HG03342 (cell line): ENCODE data around the gene WDR33.

Source experiments
- ATAC-seq: cut with Tn5 transposase; IDR thresholded peaks from one replicate; pipeline ENCODE4 v1.9.1; 2021; ENCODE audit warnings: mild to moderate bottlenecking, moderate library complexity; ENCODE audit not compliant: unreplicated experiment

WDR33 gene

GRCh38 chr2:127698553-127699355 is 112.2 kb downstream of the WDR33 start:
- ATAC-seq = no peak

GRCh38 chr2:127697482-127698180 is 113.3 kb downstream of the WDR33 start:
- no peak for ATAC-seq

DNA sequence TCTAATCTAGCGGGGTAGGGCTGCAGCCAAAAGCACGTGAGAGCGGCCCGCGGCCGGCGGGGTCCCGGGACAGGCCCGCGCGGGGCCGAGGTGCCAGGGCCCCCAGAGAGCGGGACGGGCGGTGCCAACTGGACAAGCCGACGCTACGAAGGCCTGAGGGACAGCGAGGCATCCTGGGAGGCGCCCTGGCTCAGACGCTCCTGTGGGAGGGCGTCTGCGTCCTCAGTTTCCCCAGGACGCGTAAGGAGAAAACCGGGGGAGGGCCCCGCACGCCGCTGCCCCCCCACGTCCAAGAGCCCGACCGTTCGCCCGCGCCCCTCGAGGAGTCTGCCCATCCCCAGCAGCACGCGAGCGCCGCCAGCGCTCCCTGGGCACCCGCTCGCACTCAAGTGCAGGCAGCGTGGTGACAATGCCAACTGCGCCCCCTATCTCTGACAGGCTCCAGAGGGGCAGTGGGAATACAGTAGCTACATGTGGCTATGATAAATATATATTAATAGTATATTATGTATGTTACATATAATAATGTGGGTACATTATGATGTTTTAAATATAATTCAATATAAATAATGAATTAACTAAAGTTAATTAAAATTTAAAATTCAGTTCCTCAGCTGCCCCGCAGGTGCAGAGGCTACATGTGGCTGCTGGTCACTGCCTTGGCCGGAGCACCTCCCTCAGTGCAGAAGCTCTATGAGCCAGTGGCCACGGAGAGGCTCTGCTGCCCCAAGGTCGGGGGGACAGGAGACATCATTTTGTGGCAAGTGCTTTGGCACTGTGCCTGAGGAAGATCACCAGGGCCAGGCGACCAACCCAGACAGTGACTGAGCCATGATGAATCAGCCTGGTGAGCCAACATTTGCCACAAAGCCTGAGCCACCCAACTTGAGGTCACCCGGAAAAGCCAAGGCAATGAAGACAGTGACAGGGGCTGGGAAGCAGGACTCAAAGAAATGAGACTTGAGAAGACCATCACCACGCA is 115.2 kb downstream of the WDR33 start:
- ATAC-seq = no peak

DNA sequence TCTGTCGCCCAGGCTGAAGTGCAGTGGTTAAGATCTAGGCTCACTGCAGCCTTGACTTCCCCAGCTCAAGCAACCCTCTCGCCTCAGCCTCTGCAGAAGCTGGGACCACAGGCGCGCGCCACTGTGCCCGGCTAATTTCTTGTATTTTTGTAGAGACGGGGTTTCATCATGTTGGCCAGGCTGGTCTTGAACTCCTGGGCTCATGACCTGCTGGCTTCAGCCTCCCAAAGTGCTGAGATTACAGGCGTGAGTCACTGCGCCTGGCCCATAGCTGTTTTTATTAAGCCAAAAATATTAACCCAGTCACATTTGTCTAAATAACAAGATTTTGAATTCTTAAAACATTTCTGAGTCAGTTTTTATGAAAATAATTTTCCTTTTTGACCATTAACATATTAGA is 116.0 kb downstream of the WDR33 start:
- ATAC-seq = no peak

GRCh38 chr2:127690696-127691095 is 120.3 kb downstream of the WDR33 start:
- ATAC-seq = no peak

DNA sequence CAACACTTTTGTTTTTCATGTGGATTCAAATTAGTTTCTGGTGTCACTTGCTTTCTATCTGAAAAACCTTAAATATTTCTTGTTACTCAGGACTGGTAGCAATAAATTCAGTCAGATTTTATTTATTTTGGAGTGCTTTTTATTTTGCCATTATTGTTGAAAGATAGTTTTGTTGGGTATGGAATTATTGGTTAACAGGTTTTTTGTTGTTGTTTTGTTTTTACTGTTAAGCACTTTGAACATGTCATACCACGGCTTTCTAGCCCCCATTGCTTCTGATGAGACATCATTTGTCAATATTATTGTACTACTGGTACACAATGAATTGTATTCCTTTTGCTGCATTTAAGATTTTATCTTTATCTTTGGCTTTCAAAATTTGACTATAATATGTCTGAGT is 122.6 kb downstream of the WDR33 start:
- no peak for ATAC-seq

DNA sequence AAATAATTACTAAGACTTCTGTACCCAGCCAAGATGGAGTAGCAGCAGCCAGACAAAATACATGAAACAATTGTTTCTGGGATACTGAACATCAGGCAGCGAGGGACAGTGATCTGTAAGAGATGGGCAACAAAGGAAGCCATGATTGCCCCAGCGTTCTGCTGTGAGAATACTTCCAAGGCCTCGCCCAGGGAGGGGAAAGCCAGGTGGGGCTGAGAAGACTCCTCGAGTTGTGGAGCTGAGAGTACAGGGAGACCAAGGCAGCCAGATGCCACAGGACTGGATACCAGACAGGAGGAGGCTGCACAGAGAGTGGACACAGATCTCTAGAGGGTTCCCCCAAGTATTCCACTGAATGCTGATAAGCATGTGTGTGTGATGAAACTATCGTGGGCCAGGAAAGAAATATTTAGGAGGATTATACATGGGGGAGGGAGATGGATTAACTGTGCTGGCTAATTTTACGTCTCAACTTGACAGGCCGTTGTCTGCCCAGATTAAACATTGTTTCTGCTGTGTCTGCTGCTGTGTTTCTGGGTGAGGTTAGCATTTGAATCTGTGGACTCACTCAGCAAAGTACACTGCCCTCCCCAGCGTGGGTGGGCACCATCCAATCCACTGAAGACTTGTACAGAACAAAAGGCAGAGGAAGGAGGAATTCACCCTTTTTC is 125.4 kb downstream of the WDR33 start:
- no peak for ATAC-seq

GRCh38 chr2:127683757-127684156 is 127.2 kb downstream of the WDR33 start:
- ATAC-seq = no peak

DNA sequence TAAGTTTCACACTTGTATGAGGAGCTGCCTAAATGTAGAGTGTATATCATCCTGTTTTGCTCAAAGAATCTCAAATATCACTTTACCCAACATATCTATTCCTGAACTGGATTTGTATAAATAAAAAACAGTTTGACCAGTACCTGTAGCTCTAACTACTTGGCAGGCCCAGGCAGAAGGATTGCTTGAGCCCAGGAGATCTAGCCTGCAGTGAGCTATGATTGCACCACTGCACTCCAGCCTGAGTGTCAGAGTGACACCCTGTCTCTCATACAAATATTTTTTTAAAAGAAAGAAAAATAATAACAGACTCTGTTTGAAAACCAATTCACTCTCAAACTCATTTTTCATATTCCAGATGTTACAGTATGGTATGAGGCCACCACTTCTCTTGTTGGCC is 127.9 kb downstream of the WDR33 start:
- ATAC-seq = no peak

DNA sequence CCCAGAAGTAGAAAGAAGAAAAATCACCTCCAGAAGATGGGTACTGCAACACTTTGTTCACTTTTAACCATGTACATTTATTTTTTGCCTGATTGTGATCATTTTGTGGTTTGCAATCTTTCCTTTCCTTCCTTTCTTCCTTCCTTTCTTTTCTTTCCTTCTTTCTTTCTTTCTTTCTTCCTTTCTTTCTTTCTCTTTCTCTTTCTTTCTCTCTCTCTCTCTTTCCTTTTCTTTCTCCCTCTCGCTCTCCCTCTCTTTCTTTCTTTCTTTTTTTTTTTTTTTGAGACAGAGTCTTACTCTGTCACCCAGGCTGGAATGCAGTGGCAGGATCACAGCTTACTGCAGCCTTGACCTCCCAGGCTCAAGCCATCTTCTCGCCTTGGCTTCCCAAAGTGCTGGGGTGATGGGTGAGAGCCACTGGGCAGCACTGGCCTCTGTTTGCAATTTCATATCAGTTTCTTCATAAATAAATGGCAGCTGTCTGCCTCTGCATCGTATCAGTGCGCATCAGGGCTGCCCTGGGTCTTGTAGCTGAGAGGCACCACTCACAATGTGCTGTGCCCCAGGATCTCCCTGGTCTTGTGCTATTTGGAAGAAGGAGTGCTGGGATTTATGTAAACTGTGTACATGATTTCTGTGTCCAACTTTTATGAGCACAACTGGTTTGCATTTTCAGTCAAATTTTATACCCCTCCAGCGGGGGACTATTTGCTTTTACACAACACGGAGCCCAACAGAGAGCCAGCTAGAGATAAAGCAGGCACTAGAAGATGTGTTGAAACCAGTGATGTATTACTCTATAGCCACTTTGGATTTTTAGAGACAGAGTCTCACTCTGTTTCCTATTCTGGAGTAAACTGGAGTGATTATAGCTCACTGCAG is 128.8 kb downstream of the WDR33 start:
- no peak for ATAC-seq

- ATAC-seq = no peak
Observed at GRCh38 chr2:127681288-127681804, 129.6 kb downstream of the WDR33 start.

- ATAC-seq = no peak
Observed at GRCh38 chr2:127680706-127681287, 130.2 kb downstream of the WDR33 start.

GRCh38 chr2:127679680-127680361 is 131.2 kb downstream of the WDR33 start:
- no peak for ATAC-seq

DNA sequence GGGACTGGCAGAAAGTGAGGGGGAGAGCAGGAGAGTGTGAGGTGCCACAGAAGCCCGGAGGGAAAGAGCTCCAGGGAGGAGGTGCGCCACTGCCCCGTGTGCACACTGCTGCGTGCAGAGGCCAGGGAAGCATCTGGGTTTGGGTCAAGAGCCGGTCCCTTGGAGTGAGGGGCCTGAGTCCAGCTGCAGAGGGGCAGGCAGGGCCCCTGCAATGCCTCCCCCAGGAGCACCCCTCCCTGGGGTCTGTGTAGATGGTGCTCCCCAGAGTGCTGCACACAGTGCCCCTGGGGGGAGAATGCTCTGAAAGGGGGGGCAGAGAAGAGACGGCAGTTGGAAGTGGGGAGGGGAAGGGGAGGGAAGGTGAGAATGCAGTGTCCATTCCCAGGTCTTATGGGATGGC is 132.0 kb downstream of the WDR33 start:
- ATAC-seq = no peak

DNA sequence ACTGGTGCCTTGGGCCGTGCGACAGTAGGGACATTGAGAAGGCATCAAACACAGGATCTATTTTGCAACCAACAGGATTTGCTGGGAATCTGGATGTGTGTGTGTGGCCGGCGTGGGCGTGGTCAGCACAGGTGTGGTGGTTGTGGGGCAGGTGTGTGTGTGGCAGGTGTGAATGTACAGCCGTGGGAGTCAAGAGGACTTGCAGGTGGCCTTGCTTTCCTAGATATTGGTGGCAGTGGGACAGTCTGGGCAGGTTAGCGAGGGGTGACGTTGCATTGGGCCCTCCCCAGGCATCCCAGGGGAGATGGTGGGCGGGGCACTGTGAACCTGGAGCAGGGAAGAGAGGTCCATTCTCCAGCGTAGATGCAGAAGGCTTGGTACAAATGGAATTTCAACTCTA is 132.4 kb downstream of the WDR33 start:
- no peak for ATAC-seq

DNA sequence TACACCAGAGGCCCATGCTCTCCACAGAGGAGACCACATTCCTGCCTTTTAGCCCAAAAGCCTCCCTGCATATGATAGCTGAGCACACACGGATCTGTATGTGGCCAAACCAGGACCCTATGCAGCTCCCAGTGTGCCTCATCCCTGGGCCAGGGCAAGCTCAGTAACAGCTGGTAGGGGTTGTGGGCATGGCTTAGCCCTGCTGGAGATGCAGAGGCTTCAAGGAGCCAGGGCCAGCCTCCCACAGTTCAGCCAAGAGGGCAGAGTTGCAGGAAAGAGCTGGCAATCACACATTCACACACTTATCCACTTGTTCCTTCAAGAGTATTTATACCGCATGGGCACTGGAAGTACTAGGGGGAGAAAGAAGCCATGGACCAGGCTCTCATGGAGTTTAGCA is 134.1 kb downstream of the WDR33 start:
- no peak for ATAC-seq

DNA sequence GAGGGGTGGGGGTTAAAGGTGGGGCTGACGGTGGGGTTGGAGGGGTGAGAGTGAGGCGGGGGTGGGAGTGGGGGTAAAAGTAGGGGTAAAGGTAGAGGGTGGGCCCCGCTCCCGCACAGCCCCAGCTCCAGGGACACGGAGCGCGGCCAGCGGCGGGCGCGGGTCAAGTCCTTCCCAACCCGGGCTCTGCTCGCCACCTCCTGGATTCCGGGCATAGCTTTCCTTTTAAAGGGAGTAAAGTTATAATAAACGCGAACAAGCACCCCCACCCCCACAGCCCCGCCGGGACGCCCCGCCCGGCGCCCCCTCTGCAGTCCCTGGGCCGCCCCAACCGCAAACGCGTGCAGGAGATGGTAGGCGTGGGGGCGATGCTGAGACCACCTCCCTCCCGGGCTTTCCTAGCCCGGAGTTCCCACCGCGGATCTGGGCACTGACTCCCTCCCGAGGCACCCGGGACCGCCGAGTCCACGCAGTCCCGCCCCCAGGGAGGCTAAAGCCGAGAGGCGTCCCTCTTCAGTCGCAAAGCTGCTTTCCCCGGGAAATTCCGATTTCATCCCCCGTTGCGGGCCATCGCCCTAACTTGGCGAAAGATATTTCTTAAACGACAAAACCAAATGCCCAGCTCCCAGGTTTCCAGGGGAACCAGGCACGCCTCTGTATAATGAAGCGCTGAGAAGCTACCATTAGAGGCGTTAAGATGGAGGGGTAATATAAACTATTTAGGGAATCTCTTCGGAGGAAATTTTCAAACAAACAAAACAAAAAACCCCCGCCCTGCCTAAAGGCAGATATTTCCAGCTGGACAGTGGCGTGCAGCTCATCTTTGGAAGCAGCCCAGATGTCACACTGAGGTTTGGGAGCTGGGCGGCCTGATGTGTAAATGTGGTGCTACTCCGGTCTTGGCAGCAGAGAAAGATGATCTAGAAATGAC is 135.4 kb downstream of the WDR33 start, which contains the start of gene LIMS2:
Gene LIMS2, minus strand, starts transcription at position 200 of the 931 bp plus-strand sequence. CDS start 506 bp downstream, outside the sequence.
- ATAC-seq = no peak
